BLaER1 treated with 17β-estradiol and CSF1 and Interleukin-3, amounts not matched to agents 10 nM and 100 nM (cell line): ENCODE results near the gene NEK8.

Source experiments
- H3K27ac ChIP-seq, 11 experiments: shearing (Covaris generic); formaldehyde crosslinking; 2 replicates each; pipeline ENCODE4 v1.8.1; 2022
- H3K27me3 ChIP-seq, 11 experiments: shearing (Covaris generic); formaldehyde crosslinking; 2 replicates each; pipeline ENCODE4 v1.8.1; 2022
- H3K36me3 ChIP-seq, 11 experiments: shearing (Covaris generic); formaldehyde crosslinking; 2 replicates each; pipeline ENCODE4 v1.8.1; 2022
- H3K4me1 ChIP-seq, 10 experiments: shearing (Covaris generic); formaldehyde crosslinking; 2 replicates each; pipeline ENCODE4 v1.8.1; 2022
- H3K4me2 ChIP-seq, 11 experiments: shearing (Covaris generic); formaldehyde crosslinking; 2 replicates each; pipeline ENCODE4 v1.8.1; 2022
- H3K4me3 ChIP-seq, 10 experiments: shearing (Covaris generic); formaldehyde crosslinking; 2 replicates each; pipeline ENCODE4 v1.8.1; 2022
- H3K9ac ChIP-seq, 11 experiments: shearing (Covaris generic); formaldehyde crosslinking; 2 replicates each; pipeline ENCODE4 v1.8.1; 2022
- H3K9me3 ChIP-seq, 11 experiments: shearing (Covaris generic); formaldehyde crosslinking; replicated peaks in 1 of 11; 2 replicates each; pipeline ENCODE4 v1.8.1; 2022
- H4K20me1 ChIP-seq, 11 experiments: shearing (Covaris generic); formaldehyde crosslinking; 2 replicates each; pipeline ENCODE4 v1.8.1; 2022
- Cebpa-rat ChIP-seq, 11 experiments: shearing (Covaris generic); IDR thresholded peaks; 2 replicates each; pipeline ENCODE4 v1.8.1; 2022

The NEK8 gene

DNA sequence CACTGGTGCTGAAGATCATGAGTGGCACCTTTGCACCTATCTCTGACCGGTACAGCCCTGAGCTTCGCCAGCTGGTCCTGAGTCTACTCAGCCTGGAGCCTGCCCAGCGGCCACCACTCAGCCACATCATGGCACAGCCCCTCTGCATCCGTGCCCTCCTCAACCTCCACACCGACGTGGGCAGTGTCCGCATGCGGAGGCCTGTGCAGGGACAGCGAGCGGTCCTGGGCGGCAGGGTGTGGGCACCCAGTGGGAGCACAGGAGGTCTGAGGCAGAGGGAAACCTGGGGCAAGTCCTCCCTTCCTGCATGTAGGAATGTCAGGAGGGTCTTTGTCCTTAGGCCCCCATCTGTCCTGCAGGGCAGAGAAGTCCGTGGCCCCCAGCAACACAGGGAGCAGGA lies 8.7 kb downstream of the NEK8 start:
- H3K27me3 ChIP-seq, result no peaks in the 10 kb centered on the region
- peak overlapping the region in 7 of 11 experiments; percentile 34 to 72 (median 64); a peak in 12 of 22 replicates for H3K9ac ChIP-seq
- no peak for TF ChIP-seq Cebpa-rat (IDR thresholded peaks at IDR 0.05)
- H3K36me3 ChIP-seq, result peaks cover 0 to 15% (median 5%) of the 10 kb centered on the region in 11 experiments; a peak in 7 of 22 replicates
- H3K4me1 ChIP-seq, result peaks cover 47 to 69% (median 65%) of the 10 kb centered on the region in 10 experiments
- peaks cover 0 to 35% (median 6%) of the 10 kb centered on the region in 11 experiments; a peak in 14 of 22 replicates for H3K9me3 ChIP-seq
- no peaks in the 10 kb centered on the region for H4K20me1 ChIP-seq
- H3K27ac ChIP-seq, result peak overlapping the region in 9 of 11 experiments; percentile 35 to 95 (median 90); a peak in 18 of 22 replicates
- peak overlapping the region; percentile 64 to 100 (median 96); a peak in 21 of 22 replicates for H3K4me2 ChIP-seq
- H3K4me3 ChIP-seq, result 0 out of 20 replicates have a peak overlapping the region, but pooled peaks of 2 of the 10 experiments have one; percentile 1 to 9

DNA sequence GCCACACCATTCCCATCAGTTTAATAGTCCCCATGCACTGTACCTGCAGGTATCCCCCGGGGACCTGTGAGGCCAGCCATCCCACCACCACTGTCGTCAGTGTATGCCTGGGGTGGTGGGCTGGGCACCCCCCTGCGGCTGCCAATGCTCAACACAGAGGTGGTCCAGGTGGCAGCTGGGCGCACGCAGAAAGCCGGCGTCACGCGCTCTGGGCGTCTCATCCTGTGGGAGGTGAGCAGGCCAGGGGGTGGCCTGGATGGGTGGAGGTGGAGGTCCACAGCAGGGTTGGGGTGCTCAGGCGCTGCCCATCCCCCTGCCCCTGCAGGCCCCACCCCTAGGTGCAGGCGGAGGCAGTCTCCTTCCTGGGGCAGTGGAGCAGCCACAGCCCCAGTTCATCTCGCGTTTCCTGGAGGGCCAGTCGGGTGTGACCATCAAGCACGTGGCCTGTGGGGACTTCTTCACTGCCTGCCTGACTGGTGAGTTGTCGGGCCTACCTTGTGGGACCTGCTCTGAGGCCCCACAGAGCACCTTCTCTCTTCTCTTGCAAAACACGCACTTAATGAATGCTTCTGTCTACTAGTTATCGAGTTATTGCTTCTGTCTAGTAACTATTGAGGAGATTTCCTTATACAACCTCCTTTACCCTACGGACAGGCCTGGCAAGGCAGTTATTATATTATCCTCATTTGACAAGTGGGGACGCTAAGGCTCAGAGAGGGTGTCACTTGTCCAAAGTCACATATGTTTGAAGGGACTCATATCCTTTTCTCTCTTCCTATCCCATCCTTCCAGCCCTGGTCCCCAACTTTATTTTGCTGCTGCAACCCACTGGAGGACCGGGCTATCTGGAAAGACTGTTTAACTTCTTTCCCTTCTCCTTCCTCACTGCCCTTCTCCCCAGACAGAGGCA lies 9.4 kb downstream of the NEK8 start:
- H3K4me3 ChIP-seq, result peak overlapping the region in 4 of 10 experiments; percentile 1 to 30 (median 6); a peak in 6 of 20 replicates
- H3K9me3 ChIP-seq, result peaks cover 0 to 35% (median 6%) of the 10 kb centered on the region in 11 experiments; a peak in 14 of 22 replicates
- peaks cover 0 to 15% (median 5%) of the 10 kb centered on the region in 11 experiments; a peak in 7 of 22 replicates for H3K36me3 ChIP-seq
- TF ChIP-seq Cebpa-rat (IDR thresholded peaks at IDR 0.05), result no peak
- H3K4me1 ChIP-seq, result peaks cover 54 to 76% (median 72%) of the 10 kb centered on the region in 10 experiments
- no peaks in the 10 kb centered on the region for H3K27me3 ChIP-seq
- H3K4me2 ChIP-seq, result peak overlapping the region; percentile 64 to 100 (median 96)
- H3K27ac ChIP-seq, result peak overlapping the region in 9 of 11 experiments; percentile 35 to 95 (median 90); a peak in 19 of 22 replicates
- H4K20me1 ChIP-seq, result peaks cover 0 to 3% (median 0%) of the 10 kb centered on the region in 11 experiments; a peak in 1 of 22 replicates
- H3K9ac ChIP-seq, result peak overlapping the region in 9 of 11 experiments; percentile 12 to 72 (median 47); a peak in 14 of 22 replicates

DNA sequence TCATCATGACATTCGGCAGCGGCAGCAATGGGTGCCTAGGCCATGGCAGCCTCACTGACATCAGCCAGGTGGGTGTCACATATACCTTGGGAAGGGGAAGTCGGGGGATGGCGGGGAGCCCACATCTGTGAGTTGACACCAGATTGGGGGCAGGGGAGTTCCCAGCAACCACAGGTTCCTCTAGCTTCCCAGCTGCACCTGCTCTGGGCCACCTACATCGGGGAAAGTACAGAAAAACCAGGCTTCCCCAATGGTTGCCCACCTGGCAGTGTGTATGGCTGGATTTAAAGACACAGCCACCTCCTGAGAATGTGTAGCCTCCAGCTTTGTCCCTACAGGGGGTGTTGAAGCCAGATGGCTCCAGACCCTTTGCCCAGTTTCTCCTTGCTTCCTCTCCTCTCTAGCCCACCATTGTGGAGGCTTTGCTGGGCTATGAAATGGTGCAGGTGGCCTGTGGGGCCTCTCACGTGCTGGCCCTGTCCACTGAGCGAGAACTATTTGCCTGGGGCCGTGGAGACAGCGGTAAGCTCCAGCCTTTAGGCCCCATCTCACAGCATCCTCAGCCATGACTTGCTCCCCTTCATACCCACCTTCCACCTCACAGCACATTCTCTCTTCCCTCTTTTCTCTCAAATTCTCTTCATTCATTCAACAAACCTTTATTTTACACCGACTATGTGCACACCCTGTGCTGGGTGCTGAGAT lies 10.2 kb downstream of the NEK8 start:
- Histone ChIP-seq H3K27ac (peak overlapping the region in 9 of 11 experiments; percentile 35 to 95 (median 90); a peak in 18 of 22 replicates), H3K36me3 (peaks cover 0 to 15% (median 4%) of the 10 kb centered on the region in 11 experiments; a peak in 7 of 22 replicates), H4K20me1 (peaks cover 0 to 8% (median 0%) of the 10 kb centered on the region in 11 experiments; a peak in 1 of 22 replicates), H3K9ac (peak overlapping the region in 8 of 11 experiments; percentile 31 to 72 (median 56); a peak in 13 of 22 replicates), H3K27me3 (no peaks in the 10 kb centered on the region), H3K9me3 (peaks cover 0 to 35% (median 6%) of the 10 kb centered on the region in 11 experiments; a peak in 14 of 22 replicates), H3K4me1 (peaks cover 58 to 81% (median 78%) of the 10 kb centered on the region in 10 experiments), H3K4me3 (peak overlapping the region in 3 of 10 experiments; percentile 4 to 30 (median 14); a peak in 2 of 20 replicates), H3K4me2 (peak overlapping the region; percentile 64 to 100 (median 96))
- TF ChIP-seq Cebpa-rat (IDR thresholded peaks at IDR 0.05), result no peak

- no peak for TF ChIP-seq Cebpa-rat (IDR thresholded peaks at IDR 0.05)
- H3K9me3 ChIP-seq, result peaks cover 0 to 35% (median 6%) of the 10 kb centered on the region in 11 experiments; a peak in 14 of 22 replicates
- H3K9ac ChIP-seq, result peak overlapping the region in 9 of 11 experiments; percentile 89 to 98 (median 92); a peak in 18 of 22 replicates
- H3K36me3 ChIP-seq, result peaks cover 0 to 3% (median 0%) of the 10 kb centered on the region in 11 experiments; a peak in 3 of 22 replicates
- no peaks in the 10 kb centered on the region for H3K27me3 ChIP-seq
- peaks cover 61 to 70% (median 69%) of the 10 kb centered on the region in 10 experiments for H3K4me1 ChIP-seq
- H4K20me1 ChIP-seq, result peaks cover 9 to 23% (median 14%) of the 10 kb centered on the region in 11 experiments
- peak overlapping the region in 10 of 11 experiments; percentile 54 to 95 (median 91); a peak in 19 of 22 replicates for H3K27ac ChIP-seq
- peak overlapping the region in 7 of 10 experiments; percentile 34 to 96 (median 42); a peak in 14 of 20 replicates for H3K4me3 ChIP-seq
- peak overlapping the region; percentile 92 to 100 (median 98) for H3K4me2 ChIP-seq
These were observed 12.1 kb downstream of the NEK8 start for GRCh38 chr17:28740406-28741357.

DNA sequence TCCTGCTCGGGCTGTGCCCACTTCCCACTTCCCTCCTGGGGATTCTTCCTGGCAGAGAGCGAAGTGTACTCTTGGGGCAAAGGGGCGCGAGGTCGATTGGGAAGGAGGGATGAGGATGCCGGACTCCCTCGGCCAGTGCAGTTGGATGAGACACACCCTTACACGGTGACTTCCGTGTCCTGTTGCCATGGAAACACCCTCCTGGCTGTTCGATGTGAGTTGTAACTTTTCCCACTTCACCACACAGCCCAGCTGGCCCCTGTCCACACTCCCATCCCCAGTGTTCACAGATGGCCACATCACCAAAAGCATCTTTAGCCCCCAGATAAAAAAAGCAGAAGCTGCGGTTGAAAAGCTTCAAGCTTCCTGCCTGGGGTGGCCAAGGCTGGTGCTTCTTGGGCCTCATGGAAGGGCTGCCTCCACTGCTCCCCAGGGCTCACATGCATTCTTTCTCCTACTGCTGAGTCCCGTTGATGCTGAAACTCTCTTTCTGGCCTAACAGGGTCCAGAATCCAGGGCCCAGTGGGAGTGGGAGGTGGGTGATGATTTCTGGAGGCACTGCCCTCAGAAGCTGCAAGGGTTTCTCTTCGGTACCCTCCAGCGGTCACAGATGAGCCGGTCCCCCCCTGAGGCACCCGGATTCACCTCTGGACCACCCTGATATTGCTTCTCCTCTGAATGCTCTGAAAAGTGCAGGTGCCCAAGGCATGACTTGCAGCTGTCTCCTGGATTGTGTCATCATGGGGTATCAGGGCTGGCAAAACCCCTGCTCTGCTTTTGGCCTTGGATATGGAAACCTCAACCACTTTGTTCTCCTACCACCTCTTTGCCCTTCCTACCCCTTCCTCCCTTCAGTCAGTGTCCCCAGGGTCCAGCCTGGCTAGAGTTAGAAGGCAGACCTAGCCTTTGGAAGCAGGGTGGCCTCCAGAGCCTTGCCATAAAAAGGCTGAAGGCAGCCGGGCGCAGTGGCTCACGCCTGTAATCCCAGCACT lies 13.1 kb downstream of the NEK8 start:
- Histone ChIP-seq H3K4me1 (peaks cover 71 to 79% (median 79%) of the 10 kb centered on the region in 10 experiments), H3K9ac (peak overlapping the region; percentile 2 to 98 (median 92); a peak in 21 of 22 replicates), H4K20me1 (peaks cover 19 to 32% (median 24%) of the 10 kb centered on the region in 11 experiments), H3K27ac (peak overlapping the region; percentile 58 to 95 (median 91); a peak in 21 of 22 replicates), H3K4me2 (peak overlapping the region; percentile 92 to 100 (median 98)), H3K9me3 (peaks cover 0 to 35% (median 6%) of the 10 kb centered on the region in 11 experiments; a peak in 14 of 22 replicates), H3K36me3 (peaks cover 2 to 12% (median 8%) of the 10 kb centered on the region in 11 experiments; a peak in 18 of 22 replicates), H3K4me3 (peak overlapping the region in 8 of 10 experiments; percentile 30 to 99 (median 86); a peak in 14 of 20 replicates), H3K27me3 (no peaks in the 10 kb centered on the region)
- TF ChIP-seq Cebpa-rat (IDR thresholded peaks at IDR 0.05), result peak in 5 of 11 experiments; percentile 15 to 77 (median 31); a peak in 5 of 22 replicates

- peaks cover 69 to 82% (median 75%) of the 10 kb centered on the region in 10 experiments for H3K4me1 ChIP-seq
- peak within 1 kb of the TSS; percentile 73 to 99 (median 94) for H3K4me3 ChIP-seq
- peaks cover 0 to 25% (median 0%) of the 10 kb centered on the region in 11 experiments; a peak in 9 of 22 replicates for H3K9me3 ChIP-seq
- H4K20me1 ChIP-seq, result peaks cover 37 to 50% (median 42%) of the 10 kb centered on the region in 11 experiments
- H3K4me2 ChIP-seq, result peak within 1 kb of the TSS; percentile 92 to 100 (median 98)
- H3K36me3 ChIP-seq, result peaks cover 20 to 30% (median 26%) of the 10 kb centered on the region in 11 experiments
- H3K27me3 ChIP-seq, result no peaks in the 10 kb centered on the region
- H3K9ac ChIP-seq, result peak within 1 kb of the TSS; percentile 88 to 98 (median 92)
- peak within 1 kb of the TSS; percentile 61 to 95 (median 91) for H3K27ac ChIP-seq
- TF ChIP-seq Cebpa-rat (IDR thresholded peaks at IDR 0.05), result no peak
These were observed 14.9 kb downstream of the NEK8 start, which contains the start of gene TRAF4 for GRCh38 chr17:28743243-28744103. TRAF4 (plus strand) TSS chr17:28744011; CDS start chr17:28744113, 102 bp downstream.
